ENCODE measurements around the gene CHCHD6.

The CHCHD6 gene

DNA sequence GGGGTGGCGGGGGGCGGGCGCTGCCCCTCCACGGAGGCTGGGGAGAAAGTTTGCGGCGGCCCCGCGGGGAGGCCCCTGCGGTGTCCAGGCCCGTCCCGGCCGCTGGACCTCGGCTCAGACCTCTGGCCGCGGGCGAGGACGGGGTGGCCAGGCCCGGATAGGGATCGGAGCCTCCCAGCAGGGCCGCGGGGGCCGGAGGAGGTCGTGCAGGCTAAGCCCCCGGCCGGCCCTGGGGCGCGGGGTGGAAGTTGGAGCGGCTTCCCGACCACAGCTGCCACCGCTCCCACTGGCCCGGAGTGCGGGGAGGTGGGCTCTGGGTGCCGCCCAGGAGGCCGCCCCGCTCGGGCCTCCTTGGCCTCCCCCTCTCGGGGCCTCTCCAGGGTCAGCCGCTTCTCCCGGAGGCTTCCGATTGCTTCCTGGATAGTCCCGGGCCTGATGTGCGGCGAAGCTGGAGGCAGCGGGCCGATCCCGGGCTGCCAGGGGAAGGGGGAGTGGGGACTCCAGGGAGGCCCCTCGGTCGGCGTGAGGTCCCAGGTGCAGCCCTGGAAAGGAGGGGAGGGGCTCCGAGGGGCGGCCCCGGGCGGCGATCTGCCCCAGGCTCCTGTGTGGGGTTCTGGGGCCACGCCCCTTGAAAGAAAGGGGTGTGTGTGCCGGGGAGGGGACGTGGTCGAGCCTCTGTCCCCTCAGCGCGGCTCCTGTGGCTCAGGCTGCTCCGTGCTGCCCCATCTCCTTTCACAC is 279.8 kb downstream of the CHCHD6 start:
- no peak for DNase-seq

DNA sequence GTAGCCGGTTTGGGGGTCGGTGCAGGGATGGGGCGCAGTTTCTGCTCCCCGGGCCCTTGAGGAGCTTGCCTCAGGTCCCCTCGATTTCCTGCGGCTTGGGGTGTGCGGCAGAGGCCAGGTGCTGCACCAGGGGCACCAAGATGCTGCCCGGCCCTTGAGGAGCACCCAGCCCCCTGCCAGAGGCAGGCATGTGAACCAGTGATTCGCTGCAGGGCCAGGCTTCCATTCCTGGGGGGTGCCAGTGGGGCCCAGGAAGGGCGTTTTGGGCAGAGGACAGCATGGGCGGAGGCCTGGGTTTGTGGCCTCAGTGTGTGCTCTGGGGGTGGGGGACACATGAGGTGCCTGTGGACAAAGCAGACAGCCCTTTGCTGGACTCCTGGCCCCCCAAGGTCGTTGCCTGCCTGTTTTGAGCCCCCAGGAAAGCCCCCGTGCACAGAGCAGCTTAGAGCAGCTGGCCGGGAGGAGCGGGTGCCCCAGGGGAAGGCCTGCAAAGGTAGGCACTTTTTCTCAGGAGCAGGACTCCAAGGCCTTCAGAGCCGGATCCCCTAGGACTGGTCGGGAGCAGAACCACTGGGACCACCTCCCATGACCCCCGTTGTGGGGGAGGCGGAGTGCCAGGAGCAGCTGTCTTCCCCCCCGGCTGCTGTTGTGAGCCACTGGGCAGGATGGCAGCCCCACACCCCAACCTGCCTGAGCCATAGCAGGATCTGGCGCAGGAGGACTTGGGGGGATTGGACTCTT is 280.5 kb downstream of the CHCHD6 start:
- DNase-seq = no peak

DNA sequence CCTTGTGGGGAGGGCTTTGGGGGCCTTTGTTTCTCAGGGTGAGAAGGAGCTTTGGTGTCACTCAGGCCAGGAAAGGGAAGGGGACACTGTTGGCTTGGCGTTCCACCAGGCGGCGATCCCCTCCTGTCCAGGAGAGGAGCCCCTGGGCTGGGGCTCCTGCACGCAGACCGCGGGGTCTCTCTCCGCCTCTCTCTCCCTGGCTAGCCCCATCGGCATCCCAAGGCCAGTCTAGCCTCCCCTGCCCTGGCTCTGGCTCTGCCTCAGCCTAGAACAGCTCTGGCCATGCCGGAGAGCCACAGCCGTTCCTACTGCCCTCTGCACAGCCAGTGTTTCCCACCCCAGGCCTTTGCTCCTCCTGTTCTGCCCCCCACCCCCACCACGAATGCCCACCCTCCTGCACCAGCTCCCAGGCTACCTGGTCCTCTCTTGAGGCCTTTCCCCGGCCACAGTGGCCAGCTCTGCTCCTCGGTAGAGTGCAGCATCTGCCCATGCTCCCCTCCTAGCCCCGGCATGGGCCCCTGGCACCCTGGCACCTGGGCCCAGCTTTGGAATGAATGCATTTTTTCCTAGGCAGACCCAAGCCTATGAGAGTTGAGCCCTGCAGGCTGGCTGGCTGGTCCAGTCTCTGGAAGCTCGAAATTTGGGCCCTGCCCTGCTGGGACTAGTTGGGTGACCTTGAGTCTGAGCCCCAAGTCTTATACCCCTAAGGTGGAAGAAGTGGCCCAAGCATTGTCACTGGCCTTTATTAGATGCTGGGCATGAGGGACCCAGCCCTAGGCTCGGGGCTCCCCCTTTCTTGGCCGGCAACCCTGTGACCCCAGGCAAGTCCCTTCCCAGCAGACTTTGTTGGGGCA is 281.3 kb downstream of the CHCHD6 start:
- no peak for DNase-seq

DNA sequence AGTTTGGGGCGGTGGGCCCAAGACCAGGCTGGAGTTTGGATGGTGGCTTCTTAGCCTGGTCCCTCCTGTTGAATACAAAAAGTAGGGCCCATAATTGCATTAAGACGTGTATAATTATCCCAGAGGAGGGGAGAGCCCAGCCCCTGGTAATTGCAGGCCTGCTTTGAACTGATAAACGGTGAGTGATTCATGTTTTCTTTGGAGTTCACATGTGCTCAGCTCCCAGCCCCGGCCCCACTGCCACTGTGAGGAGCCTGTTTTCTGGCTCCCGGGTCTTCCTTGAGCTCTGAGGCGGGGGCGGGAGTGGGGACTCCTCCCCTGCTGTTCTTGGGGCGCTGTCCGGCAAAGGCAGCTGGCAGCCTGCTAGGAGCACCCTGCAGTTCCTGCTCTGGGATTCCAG is 282.0 kb downstream of the CHCHD6 start:
- no peak for DNase-seq

DNA sequence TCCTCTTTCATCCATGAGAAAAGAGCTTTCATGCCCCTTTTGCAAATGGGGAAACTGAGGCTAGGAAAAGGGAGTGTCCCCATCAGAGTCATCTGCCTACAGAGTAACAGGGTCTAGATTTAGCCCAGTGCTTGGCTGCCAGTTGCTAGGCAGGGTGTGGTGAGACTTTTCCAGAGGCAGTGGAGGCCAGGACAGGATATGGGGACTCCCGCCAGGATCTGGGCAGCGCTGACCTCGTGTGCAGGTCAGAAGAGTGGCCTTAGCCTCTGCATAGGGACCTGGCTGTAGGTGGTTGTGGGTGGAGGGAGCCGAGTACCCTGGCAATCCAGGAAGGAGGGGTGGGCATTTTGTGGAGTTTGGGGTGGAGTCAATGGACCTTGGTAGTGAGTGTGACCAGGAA is 283.1 kb downstream of the CHCHD6 start:
- no peak for DNase-seq

DNA sequence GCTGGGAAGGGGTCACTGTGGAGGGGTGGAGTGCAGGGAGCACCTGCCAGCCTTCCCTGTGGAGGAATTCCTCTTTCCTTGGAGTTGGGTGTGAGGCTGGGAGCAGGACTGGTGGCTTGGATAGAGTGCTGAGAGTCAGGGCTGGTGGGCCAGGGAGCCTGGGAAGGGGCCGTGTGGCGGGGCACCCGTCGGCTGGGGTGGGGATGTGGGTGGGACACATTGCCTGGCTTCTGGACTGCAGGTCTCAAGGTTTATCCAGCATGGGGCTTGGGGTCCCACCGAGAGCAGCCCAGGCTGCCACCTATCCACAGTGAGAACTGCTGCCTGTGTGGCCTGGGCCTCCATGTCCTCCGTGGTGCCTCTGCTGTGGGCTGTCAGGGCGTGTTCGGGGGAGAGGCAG is 283.6 kb downstream of the CHCHD6 start:
- DNase-seq = no peak

DNA sequence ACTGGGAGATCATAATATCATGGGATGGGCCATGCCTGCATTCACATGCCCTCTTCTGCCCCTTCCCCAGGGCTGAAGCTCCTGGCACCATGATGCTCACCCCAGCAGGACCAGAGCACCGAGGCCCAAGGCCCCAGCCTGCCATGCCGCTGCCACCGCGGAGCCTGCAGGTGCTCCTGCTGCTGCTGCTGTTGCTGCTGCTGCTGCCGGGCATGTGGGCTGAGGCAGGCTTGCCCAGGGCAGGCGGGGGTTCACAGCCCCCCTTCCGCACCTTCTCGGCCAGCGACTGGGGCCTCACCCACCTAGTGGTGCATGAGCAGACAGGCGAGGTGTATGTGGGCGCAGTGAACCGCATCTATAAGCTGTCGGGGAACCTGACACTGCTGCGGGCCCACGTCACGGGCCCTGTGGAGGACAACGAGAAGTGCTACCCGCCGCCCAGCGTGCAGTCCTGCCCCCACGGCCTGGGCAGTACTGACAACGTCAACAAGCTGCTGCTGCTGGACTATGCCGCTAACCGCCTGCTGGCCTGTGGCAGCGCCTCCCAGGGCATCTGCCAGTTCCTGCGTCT is 284.5 kb downstream of the CHCHD6 start:
- no peak for DNase-seq

DNA sequence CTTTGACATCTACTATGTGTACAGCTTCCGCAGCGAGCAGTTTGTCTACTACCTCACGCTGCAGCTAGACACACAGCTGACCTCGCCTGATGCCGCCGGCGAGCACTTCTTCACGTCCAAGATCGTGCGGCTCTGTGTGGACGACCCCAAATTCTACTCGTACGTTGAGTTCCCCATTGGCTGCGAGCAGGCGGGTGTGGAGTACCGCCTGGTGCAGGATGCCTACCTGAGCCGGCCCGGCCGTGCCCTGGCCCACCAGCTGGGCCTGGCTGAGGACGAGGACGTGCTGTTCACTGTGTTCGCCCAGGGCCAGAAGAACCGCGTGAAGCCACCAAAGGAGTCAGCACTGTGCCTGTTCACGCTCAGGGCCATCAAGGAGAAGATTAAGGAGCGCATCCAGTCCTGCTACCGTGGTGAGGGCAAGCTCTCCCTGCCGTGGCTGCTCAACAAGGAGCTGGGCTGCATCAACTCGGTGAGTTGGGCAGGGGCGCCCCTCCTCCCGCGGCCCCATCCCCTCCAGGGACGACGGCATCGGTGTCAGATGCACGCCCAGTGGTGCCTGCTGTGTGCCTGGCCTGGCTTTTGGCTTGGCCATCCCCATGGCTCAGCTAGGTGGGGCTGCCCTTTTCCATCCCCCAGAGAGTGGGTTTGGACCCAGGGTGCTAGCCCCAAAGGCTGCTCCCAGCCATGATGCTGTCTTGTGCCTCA is 285.4 kb downstream of the CHCHD6 start:
- no peak for DNase-seq

DNA sequence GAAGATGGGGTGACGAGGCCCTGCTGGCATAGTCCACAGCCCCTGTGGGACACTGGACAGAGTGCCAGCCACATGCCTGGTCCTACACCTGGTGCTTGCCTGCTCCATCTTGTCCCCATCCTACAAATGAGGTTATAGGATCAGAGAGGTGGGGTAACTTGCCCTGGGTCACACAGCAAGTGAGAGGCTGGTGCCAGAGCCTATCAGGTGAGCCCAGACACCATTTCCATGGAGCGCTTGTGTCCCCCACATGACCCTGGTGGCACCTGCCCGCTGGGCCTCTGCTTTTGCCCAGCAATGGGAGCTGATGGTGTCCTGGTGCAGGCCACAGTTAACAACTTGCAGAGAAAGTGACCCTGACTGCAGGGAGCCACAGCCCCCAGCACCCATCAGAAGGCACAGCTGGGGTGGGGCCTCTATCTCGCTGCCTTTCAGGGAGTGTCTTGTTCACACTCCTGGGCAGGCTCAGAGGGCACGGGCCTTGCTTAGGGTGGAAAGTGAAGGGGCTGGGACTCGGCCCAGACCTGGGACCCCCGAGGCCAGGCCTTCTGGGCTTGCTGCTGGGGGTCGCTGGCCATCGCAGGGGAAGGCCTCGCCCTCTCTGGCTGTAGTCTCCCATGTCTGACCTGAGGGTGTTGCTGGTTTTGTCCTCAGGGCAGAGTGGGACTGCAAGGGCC is 286.1 kb downstream of the CHCHD6 start:
- DNase-seq = no peak

DNA sequence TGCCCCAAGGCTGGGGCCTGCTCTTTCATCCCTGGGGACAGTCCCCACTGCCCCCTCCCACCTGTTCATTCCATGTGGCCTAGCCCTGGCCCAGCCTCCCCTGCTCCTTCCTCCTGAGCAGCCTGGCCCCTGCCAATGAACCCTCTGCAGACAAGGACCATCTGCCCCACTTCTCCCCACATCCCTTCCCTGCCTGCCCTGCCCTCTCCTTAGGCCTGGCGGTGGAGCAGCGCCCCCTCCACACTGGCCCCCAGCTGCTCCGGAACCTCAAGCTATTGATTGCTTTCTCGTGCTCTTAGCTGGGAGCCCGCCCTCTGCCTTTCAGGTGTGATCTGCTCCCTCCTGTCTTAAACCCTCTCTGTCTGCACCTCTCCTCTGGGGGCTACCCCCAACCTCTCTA is 286.9 kb downstream of the CHCHD6 start:
- no peak for DNase-seq

DNA sequence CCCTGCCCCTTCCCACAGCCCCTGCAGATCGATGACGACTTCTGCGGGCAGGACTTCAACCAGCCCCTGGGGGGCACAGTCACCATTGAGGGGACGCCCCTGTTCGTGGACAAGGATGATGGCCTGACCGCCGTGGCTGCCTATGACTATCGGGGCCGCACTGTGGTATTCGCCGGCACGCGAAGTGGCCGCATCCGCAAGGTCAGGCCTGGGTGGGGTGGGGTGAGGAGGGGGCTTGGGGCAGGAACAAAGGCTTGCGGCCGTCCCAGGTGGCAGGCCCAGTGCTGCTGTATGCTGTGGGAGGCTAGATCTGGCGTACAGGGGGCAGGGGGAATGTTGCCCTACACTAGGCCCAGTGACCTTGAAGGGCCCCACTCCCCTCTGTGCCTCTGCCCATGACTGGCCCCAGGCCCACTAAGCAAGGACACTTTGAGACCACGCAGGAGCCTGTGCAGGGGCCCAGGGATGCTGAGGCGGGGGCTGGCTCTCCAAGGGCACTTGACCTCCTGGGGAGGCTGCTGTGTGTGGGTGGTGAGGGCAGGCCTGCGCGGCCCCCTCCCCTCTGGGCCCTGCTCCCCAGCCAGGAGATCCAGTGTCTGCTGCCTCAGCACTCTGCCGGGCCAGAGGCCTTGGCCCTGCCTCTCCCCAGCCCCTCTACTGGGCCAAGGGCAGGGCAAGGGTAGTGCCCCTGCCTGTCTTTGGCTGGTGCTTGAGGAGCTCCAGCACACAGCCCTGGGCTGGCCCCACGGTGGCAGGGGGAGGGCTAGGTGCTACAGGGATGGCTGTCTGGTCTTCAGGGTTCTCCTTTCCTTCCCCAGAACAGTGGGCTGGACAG is 287.5 kb downstream of the CHCHD6 start:
- DNase-seq = no peak

DNA sequence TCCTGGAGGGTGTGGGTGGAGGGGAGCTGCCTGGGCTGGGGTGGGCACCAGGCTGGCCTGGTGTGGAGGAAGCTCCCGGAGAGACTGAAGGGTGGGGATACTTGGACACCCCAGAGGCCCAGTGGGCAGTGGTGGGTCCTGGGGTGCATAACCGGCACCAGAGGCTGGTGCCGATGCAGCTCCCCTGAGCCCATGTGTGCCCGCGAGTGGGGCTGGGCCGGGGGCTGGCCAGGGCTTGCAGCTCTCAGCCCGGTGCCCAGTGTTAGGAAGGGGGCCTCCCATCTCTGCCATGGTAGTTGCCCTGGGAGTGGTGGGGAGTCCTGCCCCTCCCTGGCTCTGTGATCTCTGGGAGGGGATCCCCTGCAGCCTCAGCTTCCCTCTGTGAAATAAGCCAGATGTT is 288.2 kb downstream of the CHCHD6 start:
- DNase-seq = no peak

DNA sequence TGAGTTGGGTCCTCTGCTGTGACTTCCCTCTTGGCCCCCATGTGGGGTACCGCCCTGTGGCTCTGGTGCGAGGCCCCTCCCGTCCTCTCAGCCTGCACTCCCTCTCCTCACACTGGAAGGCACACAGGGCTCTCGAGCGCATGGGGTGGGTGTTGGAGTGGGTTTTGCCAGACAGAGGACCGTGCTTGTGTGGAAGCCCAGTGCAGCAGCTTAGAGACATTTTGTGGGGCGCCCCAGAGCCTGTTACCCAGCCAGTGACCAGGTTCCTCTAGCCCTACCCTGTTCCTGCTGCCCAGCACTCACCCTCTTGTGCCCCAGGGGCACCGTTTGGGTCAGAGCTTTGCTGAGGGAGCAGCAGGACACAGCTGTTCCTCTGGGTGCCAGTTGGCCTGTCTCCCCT is 288.7 kb downstream of the CHCHD6 start:
- no peak for DNase-seq

DNA sequence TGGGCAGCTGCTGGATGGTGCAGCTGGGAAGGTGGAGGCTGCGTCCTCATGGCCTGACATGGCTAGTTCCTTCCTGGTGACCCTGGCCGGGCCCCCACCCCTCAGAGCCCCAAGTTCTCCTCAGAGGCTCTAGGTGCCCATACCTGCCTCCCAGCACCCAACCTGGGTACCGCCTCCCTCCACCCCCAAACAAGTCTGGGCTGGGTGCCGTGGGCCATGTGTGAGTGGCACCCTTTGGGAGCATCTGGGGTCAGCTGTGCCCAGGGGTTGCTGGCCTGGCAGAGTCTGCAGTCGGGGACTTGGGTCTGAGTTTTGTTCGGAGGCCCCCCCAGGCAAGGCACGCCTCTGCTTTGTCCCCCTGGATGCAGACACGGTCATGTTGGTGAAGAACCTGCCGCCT is 289.4 kb downstream of the CHCHD6 start:
- no peak for DNase-seq

DNA sequence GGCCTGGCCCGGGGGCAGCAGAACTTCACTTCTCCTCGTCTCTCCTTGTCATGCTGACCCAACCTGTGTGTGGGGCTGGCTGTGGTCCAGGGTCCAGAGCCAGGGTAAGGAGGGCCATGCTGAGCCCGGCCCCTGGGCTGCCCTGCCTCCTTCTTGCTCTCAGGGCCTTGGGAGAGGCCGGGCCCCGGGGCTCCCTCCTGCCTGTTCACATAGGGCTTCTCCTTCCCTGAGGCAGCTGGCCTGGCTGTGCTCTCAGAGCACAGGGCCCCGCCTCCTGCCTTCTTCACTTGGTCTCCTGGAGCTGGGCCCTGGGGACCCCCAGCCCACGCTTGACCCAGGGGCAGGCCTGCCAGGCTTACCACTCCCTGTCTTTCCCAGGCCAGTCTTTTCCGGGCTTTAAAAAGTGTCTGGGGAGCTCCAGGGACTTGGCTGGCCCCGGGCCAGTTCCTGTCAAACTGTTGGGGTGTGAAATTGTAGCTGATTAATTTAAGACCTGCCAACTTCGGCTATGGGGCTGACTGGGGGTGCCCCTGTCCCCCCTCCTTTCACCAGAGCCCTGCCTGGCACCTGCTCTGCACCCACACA is 290.7 kb downstream of the CHCHD6 start:
- DNase-seq = no peak

DNA sequence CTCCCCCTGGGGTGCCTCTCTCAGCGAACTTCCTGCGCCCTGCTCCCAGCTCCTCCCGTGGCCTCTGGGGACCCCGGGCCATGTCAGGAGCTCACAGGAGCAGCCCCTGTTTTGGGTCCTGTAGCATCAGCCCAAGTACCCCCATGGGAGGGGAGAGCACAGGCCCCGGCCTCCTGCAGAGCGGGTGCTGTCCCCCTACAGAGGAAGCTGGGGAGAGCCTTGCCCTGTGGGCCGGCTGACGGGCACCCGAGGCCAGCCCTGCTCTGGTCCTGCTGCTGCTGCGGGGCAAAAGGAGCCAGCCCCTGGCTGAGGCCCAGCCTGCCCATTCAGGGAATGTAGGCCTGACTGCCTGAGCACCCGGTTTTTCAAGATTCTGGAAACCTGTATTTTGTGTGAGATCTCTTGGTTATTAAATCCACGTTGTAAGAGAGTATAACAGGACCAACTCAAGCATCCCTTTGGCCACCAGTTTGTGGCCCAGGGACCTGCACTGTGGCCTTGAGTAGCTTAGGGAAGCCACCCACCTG is 291.3 kb downstream of the CHCHD6 start:
- DNase-seq = no peak

DNA sequence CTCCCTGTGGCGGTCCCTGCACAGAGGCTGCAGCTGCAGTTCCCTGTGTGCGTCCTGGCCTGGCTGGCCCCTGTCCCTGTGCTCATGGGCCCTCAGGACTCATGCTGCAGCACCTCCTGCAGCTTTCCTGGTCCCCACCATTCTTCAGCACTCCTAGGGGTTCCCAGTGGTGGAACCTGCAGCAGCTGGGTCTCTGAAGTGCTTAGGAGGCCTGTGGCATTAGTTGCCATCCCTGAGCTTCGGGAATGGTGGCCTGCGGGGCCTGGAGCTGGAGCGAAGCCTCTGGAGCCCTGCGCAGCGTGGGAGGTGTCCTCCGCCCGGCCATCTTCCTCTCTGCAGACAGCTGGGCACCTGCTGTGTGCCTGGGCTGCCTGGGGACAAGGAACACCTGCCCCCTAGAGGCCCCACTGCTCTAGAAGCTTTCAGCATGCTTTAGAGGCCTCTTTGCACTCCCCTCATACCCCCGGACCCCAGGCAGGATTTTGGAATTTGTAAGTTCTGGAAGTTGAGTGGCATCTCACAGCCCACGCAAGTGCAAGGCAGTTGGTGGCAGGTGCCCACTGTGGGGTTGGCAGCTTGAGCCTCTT is 292.0 kb downstream of the CHCHD6 start:
- no peak for DNase-seq

DNA sequence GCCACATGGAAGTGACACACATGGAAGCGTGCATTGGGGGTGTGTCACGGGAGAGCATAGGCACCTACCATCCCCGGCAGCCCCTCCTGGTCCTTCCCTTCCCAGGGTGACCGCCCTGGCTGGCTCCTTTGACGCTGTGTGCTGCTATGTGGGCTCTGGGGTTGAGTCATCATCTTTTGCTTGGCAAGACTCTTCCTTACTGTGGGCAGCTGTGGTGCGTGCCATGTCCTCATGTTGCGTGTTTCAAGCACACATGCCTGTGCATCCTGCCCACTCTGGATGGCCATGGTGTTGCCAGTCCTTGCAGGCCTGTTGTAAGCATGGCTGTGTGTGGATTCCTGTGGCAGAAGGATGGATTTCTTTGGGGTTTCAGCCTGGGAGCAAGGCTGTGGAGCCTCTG is 292.9 kb downstream of the CHCHD6 start:
- no peak for DNase-seq

DNA sequence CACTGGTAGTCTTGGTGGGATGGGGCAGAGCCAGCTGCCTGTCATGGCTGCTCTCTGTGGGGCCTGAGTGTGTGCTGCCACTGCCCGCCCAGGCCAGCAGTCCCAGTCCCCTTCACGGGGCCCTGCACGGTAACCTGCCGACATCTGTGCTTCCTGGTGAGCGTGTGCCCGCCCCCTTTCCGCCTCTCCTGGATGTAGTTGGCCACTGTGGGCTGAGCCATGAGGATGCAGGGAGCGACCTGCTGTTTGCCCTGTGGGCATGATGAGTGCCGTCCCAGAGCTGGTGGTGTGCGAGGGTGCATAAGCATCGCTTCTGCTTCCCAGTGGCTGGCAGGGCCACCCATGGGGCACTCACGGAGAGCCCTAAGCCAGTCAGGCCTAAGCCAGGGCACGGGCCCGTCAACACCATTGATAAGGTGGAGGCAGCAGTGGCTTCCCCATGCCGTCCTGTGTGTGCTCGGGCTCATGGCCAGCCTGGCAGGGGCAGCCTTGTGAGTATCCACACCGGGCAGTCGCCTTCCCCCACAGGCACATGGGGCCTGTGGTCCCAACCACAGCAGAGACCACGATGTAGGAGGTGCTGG is 293.5 kb downstream of the CHCHD6 start:
- DNase-seq = no peak

DNA sequence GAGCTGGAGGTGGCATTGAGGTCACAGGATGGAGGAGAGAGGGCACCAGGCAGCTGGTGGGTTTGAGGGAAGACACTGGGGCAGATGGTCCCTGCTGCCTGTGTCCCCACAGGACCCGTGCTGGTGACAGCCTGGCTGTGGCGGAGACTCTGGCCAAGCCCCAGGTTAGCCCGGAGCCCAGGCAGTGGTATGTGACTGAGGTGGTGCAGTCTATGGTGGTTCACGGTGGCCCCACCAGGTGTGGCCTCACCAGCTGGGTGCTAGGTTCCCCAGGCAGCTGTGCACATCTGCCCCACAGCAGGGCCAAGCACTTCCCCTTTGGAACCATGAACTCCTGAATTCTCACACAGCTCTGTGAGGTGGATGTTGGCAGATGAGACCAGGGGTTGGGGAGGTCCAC is 294.3 kb downstream of the CHCHD6 start:
- DNase-seq = no peak

Measured in inflammatory macrophage treated with lipopolysaccharide for 1 hour (primary cell).